Right renal cortex interstitium (tissue), 3 donors: Measurements from ENCODE around the gene POLR3E. TPM values are rescaled to one million over a fixed set of nuclear protein-coding genes. Genes with fewer than 3 reads are reported as not detected.
A peak's percentile ranks its signal among the peaks of the same experiment; 100 is the strongest.
"Not testable (repeated sequence)": the region's sequence is repeated elsewhere in the genome, so short reads cannot be mapped to it uniquely, and the experiment has no call there.

ENCODE experiments used
- DNase-seq, 3 donors: peaks; one replicate each; pipeline ENCODE4 v3.0.0-alpha.2; 2013; ENCODE audit warnings: low read depth in 3 of 3, low spot score in 2 of 3
- polyA plus RNA-seq, 3 donors: library from polyadenylated mRNA; unstranded; fragments of 120-200 nt; gene quantifications; one replicate each; pipeline ENCODE4 v1.2.1, GENCODE V29; 2013; ENCODE audit not compliant: insufficient read length in 3 of 3

Gene POLR3E
- polyA plus RNA-seq, 3 donors = 46.0 to 50.5 (median 49.9) TPM

DNA sequence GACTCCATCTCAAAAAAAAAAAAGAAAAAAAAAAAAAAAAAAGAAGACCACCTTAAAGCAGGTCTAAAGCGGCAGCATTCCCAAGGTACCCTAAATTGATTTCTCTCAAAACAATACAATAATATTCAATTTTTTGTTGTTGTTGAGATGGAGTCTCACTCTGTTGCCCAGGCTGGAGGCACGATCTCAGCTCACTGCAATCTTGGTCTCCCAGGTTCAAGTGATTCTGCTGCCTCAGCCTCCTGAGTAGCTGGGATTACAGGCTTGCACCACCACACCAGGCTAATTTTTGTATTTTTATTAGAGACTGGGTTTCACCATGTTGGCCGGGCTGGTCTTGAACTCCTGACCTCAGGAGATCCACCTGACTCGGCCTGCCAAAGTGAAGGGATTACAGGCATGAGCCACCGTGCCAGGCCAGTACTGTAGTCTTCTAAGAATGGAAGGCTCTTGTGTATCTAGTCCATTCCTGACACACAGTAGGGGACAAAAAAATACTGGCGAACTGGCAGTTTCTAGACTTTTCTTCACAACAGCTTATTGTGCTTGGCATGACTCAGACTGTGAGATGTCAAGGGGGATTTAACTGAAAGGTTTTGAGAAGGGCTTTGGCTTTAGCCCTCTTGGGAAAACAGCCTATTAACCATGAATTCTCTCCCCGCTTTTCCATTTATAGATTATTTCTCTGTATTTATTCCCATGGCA lies 59.9 kb downstream of the POLR3E start:
- DNase-seq = no peak

DNA sequence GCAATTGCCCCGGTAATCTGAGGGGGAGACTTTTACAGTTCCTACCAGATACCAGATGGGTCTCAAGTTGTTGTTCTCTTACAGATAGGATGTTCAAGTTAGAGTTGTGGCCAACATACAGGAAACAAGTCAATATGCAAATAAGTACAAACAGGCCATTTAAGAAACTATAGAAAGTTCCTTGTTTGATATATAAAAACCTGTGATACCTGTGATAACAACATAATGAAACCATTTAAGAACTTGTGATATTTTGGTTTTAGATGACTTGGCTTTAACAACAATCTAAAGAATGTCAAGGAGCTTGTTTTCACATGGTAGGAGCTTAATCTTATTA lies 60.4 kb downstream of the POLR3E start:
- DNase-seq = no peak

DNA sequence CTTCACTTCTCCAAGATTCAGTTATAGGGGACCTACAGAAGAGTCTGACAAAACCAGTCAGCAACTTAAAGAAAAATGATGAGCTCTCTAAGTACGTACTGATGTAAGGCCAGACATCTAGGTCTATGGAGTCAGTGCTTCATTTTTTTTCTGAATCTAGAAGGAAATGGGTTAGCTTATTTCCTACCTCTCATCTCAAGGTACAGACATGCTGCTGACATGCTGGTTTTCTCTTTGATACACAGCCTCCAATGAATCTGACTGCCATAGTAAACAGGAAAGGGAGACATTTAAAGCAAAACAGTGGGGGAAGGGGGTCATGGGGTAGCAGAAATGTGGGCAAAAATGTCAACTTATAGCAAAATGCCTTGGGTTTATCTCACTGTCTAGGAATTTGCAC lies 60.8 kb downstream of the POLR3E start:
- no peak for DNase-seq

DNA sequence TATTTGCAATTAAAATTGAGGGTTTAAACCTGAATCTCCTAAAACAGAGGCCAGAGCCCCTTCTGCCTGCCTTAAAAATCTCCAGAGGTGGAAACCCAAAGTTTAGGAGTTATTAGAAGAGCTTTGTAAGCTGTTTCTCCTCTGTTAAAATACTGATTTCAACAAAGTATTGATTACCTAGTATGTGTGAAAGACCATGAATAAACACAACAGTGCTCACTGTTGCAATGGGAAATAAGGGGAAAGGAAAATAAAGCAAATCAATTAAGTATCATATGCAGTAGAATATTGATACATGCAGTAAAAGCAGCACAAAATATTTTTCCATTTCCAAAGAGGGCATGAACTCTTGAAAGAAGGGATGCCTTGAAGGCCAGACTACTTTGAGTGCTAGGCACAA lies 62.5 kb downstream of the POLR3E start:
- no peak for DNase-seq

- no peak for DNase-seq
Measured at GRCh38 chr16:22360963-22361659, 63.9 kb downstream of the POLR3E start.

DNA sequence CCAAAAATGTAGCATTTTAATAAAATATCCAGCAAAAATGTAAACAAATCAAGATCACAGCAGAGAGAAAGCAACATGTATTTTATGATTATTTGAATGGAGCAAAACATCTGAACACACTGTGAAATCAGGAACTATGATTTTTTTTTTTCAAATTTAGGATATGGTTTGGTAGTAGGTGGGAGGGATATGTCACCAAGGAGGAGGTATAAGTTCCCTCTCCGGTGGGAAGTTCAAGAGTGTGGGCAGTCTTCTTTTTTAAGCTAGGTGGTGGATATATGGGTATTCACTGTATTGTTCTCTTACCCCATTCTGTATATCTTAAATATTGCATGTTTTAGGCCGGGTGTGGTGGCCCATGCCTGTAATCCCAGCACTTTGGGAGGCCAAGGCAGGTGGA lies 67.0 kb downstream of the POLR3E start:
- no peak for DNase-seq

DNA sequence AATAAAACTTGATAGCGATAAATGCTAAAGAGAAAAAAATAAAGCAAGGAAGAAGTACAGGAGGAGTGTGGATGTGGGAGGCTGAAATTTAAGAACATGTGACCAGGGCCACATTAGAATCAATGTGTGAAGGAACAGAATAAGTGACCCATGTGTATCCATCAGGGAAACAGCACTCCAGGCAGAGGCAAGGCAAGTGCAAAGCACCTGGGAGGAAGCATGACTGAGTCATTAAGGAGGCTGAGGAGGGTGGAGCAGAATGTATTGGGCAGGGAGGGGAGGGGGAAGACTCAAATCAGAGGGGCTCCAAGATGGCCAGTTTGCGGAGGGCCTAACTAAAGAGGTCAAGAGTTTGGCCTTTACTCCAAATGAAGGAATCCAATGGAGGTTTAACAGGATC lies 69.2 kb downstream of the POLR3E start:
- no peak for DNase-seq

DNA sequence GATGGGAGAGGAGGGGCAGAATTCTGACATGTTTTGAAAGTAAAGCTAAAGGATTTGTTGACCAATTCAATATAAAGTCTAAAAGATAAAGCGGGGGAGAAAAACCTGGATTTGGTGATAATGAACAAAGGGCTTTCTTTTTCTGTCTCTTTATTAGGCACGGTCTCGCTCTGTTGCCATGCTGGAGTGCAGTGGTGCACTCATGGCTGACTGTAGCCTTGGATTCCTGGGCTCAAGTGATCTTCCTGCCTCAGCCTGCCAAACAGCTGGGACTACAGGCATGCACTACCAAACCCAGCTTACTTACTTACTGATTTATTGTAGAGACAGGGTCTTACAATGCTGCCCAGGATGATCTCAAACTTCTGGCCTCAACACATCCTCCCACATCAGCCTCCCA lies 69.7 kb downstream of the POLR3E start:
- DNase-seq = no peak

GRCh38 chr16:22368200-22368826 lies 71.1 kb downstream of the POLR3E start:
- DNase-seq = not testable (repeated sequence)

DNA sequence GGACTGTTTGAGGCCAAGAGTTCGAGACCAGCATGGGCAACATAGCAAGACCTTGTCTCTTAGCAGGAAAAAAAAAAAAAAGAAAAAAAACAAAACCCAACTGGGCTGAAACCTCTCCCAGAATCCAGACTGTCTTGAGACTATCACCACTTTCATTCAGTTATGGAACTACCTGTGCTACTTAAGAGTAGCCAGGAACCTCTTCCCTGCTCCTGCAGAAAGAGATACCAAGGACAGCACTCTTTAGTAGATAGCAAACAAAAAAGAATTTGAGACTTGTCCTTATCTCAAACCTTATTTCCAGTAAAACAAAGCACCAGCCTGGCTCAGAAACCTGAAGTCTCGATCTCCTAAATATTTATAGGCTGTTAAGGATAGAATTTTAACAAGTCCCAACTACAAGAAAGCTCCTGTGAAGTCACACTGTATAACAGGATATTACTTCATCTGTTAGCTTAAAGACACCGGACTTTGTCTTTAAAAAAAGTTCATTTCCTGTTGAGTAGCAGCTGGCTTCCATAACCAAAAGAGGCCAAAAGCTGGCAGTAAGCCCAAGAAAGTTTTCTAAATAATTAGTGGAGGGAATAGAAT lies 72.1 kb downstream of the POLR3E start:
- DNase-seq = no peak

DNA sequence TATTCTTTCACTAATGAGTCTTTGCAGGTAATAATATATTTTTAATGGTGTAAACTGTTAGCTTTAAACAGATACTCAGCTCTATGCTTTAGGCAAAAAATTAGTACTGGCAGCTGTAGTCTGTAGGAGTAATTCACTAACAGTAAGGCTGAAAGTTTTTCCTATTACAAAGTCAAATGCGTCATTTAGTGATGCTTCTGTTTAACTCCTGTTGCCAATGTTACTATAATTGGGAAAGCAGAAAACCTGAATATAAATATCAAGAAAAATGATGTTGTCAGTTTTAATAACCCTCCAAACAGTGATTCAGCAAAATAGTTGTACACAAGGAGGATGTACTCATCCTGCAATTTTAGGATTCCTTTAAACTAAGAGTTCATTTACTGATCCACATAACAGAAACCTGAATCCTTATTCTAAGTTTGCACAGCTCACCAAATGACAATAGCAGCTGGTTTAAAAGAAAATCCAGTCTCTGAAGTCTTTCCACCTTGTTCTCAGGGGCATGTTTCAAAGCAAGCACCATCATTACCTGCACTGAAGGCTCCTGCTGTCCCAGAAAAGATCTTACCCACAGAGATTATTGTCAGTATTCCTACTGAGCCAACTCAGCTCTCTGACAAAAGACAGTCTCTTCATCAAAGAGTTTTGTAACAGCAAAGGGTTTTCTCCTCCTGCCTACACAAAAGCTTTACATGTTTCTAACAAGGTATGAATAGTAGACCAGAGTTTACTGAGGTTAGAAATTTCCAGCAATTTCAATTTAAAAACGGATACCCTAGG lies 73.0 kb downstream of the POLR3E start:
- DNase-seq = no peak

DNA sequence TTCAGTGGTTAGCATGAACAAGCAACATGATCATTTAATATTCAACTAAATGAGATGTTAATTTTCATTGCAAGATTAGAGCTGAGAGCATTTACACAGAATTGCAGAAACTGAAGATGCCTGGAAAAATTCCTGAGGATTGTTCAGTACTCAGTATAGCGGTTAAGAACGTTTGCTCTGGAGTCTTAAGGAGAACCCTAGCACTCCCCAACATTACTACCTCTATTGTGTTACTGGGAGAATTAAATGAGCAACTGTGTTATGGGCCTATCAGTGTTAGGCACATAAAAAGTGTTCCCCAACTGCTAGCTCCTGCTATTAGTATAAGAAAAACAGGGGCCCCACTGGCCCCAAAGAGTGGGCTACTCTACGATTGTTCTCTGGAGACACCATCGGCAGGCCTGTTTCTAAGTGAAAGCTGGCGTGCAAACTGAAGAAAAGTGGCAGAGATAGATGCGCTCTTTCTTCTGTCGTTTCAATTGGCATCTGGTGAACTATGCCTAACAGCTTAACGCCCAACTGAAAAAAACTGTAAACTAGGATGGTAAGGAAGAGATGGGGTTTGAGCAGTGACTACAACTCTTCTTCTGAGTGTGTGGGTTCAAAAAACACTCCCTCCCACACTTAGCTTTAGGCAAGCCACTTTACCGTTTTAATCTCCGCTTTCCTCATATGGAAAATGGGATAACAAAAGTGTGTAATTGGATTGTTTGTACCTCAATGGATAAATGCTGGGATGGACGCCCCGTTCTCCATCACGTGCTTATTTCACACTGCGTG lies 75.9 kb downstream of the POLR3E start:
- no peak for DNase-seq

- no peak for DNase-seq
Measured at GRCh38 chr16:22373662-22374310, 76.6 kb downstream of the POLR3E start.

GRCh38 chr16:22374311-22375116 lies 77.3 kb downstream of the POLR3E start, which contains the start of gene CDR2:
TSS of gene CDR2 (minus strand) at chr16:22374619. CDS start at chr16:22374309, 310 bp downstream.
- DNase-seq = peak; percentile 88 to 94 (median 91)

DNA sequence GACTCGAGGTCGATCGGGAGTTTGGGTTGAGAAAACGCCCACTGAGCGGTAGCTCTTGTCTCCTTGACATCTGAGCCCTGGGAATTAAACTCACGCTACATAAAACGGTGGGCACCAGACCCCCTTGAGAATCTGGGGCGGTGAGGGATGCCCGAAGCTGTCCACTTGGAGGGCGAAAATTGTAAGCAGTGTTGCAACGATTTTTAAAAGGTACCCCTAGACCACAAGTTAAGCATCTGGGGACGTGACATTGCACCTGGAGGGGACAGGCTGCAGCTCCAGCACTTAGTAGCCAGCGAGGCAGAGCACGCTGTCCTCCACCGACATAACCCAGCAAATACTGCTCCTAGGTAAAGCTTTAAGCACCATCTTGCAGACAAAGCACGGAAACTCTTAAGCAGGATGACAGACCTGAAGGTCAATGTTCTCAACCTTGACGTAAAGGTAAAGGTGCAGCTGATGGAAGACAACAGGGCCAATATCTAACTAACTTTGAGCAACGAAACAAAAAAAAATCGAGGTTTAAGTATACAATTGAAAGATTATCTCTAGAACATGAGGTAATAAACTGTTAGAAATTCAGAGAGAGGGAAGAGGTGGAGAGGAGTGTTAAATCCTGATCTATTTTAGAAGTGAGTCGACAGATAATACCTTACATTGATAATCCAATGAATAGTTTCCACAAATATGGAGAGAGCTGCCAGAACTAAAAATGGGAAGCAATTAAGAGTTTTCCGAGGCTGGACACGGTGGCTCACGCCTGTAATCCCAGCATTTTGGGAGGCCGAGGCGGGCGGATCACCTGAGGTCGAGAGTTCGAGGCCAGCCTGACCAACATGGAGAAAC lies 78.1 kb downstream of the POLR3E start:
- no peak for DNase-seq

DNA sequence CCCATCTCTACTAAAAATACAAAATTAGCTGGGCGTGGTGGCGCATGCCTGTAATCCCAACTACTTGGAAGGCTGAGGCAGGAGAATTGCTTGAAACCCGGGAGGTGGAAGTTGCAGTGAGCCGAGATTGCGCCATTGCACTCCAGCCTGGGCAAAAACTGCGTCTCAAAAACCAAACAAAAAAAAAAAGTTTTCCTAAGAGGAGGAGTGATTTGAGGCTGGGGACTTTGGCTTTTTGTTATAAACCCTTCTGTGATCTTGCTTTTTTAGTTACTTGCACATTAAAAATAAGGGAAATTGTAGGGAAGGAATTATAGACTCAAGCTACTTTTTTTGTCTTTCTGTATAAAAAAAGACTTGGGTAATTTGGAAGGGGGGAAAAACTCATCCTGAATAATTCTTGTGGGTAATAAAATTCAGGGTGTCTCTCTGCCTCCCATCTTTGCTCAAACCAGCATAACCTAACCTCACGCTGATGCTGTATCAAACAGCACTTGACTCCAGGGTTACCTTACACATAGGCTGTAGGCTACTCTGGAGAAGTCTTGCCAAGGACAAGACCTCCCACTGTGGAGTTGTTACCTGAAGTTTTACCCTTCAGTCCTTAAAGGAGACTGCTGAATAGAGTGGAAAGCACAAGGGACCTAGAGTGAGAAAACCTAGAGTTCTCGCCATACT lies 78.9 kb downstream of the POLR3E start:
- DNase-seq = no peak

- DNase-seq = no peak
Measured at GRCh38 chr16:22379656-22380055, 82.4 kb downstream of the POLR3E start.
